HG03045 (cell line): ENCODE measurements around the gene INPP5A.
"Not testable (repeated sequence)": the region's sequence is repeated elsewhere in the genome, so short reads cannot be mapped to it uniquely, and the experiment has no call there.

Source experiments
- ATAC-seq: cut with Tn5 transposase; IDR thresholded peaks from one replicate; pipeline ENCODE4 v1.9.1; 2021; ENCODE audit warnings: mild to moderate bottlenecking, moderate library complexity; ENCODE audit not compliant: unreplicated experiment

The INPP5A gene

DNA sequence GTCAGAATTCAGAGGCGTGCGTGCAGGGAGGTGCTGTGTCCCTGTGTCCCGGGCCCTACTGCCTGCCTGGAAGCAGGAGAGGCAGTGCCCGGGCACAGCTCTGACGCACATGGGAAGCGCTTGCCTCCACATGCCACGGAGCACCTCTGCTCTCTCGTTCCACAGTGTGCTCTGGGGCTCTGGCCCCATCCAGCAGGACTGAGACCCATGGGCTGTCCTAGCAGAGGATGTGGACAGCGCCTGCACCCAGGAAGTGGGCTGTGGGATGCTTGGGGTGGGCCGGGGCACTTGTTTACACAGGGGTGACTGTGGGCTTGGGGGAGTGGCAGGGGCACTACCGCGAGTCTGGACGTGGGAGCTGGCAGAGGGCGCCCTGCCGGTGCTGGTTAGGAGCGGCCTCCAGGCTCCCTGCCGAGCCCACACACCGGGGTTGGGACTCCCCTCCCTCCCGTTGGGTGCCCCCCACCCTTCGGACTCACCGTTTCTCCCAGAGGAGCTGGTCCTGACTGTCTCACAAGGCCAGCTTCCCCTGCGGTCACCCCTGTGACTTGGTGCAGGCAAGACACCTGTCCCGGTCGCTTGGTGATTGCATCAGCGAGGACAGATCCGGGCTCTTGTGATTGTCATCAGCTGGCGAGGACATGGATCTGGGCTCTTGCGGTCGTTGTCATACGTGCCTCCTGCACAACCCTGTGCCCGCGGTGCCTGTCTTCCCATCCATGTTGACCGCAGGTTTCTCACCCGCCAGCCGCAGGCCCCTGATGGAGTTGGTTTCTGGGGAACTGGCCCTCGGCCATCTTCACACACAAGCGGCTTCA is 165.2 kb downstream of the INPP5A start:
- no peak for ATAC-seq

DNA sequence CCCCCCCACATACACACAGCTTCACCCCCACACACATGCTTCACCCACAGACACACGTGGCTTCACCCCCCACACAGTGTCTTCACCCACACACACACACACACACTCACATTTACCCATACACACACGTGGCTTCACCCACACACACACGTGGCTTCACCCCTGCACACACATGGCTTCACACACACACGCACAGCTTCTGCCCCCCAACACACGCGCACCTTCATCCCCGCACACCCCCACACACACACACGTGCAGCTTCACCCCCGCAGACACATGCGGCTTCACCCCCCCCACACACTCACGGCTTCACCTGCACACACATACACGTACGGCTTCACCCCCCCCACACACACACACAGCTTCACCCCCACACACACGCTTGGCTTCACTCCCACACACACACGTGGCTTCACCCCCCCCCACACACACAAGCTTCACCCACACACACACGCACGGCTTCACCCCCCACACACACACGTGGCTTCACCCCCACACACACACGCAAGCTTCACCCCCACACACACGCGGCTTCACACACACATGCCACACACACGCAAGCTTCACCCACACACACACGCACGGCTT is 165.9 kb downstream of the INPP5A start:
- ATAC-seq, result no peak

GRCh38 chr10:132704008-132704814 is 166.6 kb downstream of the INPP5A start:
- no peak for ATAC-seq

DNA sequence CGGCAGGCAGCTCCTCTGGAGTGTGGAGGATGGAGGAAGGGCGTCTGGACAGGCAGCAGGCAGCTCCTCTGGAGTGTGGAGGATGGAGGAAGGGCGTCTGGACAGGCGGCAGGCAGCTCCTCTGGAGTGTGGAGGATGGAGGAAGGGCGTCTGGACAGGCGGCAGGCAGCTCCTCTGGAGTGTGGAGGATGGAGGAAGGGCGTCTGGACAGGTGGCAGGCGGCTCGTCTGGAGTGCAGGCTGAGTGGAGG is 167.2 kb downstream of the INPP5A start:
- not testable (repeated sequence) for ATAC-seq

DNA sequence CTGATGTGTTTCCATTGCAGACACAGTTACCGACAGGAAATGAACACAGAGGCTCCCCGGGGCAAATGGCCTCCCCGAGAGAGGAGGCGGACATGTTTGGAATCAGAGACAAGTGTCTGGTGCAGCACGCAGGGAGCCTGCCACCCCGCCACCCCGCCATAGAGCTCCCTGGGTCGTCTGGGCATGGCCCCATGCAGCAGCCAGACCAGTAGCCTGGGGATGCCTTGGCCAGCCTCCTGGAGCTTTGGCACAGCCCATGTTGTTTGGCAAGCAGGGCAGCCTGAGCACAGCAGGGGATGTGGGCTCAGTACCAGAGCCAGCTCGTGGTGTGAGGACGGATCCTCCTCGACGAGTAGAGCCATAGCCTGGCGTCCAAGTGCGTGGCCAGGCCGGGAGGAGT is 167.6 kb downstream of the INPP5A start:
- ATAC-seq, result no peak

DNA sequence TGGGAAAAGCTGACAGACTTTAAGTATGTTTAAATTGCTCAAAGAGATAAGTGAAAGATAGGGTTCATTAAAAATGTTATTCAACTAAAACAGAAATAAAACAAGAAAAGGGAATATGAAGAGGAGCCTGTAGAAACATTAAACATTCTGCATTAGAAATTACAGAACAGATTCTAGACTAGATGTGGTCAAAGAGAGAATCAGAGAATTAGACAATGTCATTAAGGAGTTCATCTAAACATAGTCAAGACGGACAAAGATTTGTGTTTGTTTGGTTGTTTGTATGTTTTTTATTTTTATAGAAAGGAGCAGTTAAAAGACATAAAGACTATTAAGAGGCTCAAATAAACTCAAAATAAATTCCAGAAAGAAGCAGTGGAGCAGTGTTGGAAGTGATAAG is 168.4 kb downstream of the INPP5A start:
- no peak for ATAC-seq

DNA sequence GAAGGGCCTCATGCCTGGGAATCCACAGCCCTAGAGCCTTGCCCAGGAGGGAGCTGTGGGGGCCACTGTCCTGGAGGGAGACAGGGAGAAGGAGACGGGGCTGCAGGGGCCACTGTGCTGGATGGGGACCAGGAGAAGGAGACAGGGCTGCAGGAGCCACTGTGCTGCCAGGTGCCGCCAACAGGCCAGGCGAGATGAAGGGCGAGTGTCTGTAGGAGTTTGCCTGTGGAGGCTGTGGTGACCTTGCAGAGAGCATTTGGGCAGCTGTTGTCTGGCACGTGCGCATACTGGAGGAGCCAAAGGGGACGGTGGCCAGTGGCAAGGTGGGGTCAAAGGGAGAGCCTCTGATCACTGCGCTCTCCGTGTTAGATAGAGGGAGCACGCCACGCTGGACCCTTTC is 169.1 kb downstream of the INPP5A start:
- ATAC-seq, result no peak

DNA sequence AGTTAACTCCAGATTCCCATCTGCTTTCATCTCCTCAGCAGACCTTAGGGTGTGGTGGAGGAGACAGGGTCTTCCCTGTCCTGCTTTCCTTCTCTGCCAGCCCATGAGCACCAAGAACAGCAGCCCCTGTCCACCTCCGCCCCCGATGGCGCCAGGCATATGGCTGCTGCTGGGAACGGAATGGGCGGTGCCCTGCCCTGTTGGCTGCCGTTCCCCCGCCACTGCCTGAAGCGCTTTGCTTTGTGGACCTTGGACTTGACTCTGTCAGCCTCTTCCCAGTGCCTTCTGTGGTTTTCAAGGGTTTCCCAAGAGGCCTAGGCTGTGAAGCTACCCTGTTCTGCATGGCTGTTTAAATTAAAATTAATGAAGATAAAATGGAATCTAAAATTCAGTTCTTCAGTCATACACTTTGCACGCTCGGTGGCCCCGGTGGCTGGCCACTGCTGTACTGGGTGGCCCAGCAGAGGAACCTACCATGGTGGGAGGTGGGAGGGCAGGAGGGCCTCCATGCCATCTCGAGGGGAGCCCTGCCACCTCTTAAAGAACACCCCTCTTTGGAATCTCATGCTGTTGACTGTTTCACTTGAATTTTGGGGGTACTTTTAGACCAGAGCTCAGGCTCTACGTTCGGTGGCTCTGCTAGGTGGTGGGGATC is 169.7 kb downstream of the INPP5A start:
- no peak for ATAC-seq

GRCh38 chr10:132707776-132708171 is 170.2 kb downstream of the INPP5A start:
- no peak for ATAC-seq

DNA sequence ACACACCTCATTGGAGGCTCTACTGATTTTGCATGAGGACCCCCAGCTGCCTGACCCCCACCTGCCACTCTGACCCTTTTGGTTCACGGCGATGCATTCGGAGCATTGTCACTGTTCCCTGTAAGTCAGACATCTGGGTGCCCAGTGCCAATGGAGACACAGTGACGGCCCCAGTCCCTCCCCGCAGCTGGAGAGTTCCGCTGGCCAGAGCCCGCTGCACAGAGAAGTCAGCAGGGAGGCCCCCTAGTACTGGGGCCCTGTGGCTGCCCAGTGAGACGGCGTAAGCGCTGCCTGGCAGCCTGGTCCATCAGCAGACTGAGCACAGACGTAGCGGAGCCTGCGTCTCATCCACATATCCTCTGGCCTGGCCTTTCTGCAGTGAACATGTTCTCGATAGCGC is 170.9 kb downstream of the INPP5A start:
- ATAC-seq, result no peak

DNA sequence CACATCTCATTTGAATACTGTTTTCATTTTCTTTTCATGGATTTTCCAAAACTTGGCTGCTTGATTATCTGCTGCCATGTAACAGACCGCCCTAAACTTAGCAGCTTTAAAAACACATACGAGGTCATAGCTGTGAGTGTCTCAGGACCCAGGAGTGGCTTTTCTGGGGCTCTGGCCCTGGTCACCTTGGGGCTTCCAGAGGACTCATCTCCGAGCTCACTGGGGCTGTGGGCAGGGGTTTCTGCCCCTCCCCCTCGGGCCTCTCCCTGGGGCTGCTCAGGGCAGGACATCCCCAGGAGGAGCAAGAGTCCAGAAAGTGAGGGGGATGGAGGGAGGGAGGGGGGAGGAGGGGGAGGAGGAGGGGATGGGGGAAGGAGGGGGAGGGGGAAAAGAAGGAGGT is 171.3 kb downstream of the INPP5A start:
- no peak for ATAC-seq

DNA sequence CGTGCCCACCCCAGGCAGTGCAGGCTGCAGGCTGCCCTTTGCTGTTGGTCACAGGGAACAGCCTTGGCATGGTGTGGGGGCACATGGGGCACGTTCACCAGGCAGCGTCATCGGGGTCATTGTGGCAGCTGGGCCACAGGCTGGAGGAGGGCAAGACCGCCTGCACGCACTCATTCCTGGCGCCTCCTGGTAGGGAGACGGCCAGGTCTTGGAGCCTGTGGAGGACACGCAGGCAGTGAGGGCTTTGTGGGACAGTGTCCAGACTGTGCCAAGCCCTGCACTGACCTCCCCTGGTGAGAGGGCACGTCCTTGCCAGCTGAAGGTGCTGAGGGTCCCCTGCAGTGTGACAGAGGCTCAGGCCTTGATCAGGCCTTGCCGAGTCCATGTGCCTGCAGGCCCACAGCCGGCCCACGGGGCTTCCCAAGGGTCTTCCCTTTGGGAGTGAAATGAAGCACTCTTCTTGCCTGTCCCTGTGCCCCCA is 171.9 kb downstream of the INPP5A start:
- no peak for ATAC-seq

- ATAC-seq, result no peak
Measured at GRCh38 chr10:132710036-132710686, 172.6 kb downstream of the INPP5A start.

DNA sequence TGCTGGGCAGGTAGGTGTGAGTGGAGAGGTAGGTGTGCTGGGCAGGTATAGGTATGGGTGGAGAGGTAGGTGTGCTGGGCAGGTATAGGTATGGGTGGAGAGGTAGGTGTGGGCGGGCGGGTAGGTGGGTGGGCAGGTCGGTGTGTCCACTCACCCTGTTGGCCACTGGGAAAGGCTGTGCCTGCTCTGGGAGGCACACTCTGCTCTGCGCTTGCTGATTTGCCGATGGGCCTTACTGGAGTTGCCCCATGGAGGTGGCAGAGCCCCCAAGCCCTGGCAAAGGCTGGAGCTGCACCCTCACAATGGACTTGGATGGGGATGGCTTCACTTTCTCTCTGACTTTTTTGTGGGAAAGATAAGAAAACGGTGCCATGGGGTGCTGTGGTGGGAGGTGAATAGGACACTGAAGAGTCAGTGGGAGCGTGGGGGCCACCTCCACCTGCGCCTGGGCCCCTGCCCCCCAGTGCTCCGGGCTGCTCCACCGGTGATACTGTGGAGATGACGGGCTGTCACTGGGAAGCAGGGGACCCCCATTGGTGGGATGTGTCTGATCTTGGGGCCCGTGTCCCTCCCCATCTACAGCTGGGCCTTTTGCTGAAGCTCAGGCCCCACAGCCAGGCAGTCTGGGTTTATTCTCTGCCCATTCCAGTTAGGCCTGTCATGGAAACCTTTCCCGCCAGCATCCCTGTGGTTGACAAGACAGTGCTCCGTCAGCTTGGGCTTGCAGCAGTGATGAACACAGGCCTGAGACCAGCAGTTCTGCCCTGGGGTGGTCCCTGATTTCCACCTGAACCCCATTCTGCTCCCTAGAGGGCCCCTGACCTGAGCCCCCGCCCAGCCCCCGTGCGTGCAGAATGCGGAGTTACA is 173.4 kb downstream of the INPP5A start:
- ATAC-seq, result no peak

DNA sequence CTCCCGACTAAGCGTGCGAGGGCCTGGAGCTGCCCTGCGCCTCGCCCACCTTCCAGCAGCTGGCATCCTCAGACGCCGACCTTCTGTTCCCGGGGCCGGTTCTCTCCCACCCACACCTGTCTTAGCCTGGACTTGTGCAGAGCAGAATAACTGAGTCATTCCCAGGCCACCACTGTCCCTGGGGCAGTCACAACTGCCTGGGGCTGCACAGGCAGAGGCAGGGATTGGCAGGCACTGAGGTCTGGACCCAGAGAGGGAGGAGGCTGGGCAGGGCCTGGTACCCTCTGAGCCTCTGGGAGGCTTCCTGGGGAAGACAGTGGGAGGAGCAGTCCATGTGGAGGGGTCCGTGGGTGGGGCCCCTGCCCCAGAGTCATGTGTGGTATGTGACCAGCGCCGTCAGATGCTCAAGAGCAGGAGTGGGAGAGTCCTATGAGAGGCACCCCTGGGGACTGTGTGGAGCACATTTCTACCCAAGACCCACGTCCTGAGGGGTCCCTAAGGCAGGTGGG is 174.1 kb downstream of the INPP5A start:
- no peak for ATAC-seq

DNA sequence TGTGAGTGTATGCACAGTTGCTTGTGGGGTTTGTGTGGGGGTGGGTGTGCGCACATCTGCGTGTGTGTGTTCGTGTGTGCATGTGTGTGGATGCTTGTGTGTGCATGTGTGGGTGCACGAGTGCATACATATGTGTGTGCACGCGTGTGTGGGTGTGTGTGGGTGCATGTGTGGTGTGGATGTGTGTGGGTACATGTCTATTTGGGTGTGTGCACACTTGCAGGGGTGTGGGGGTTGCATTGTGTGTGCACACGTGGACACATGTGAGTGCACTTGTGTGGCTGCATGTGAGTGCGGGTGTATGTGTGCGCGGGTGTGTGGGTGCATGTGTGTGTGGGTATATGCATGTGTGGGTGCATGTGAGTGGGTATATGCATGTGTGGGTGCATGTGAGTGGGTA is 174.7 kb downstream of the INPP5A start:
- no peak for ATAC-seq

DNA sequence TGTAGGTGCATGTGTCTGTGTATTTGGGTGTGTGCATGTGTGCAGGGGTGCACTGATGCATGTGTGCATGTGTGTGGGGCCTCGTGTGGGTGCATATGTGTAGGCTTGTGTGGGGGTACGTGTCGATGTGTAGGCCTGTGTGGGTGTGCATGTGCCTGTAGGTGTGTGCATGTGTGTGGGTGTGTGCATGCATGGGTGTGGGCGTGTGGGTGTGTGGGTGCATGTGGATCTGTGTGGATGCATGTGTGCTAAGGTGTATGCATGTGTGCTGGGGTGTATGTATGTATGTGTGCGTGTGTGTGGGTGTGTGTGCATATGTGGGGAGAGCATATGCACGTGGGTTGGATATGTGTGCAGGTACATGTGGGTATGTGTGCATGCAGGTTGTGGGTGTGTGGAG is 175.2 kb downstream of the INPP5A start:
- ATAC-seq, result no peak

DNA sequence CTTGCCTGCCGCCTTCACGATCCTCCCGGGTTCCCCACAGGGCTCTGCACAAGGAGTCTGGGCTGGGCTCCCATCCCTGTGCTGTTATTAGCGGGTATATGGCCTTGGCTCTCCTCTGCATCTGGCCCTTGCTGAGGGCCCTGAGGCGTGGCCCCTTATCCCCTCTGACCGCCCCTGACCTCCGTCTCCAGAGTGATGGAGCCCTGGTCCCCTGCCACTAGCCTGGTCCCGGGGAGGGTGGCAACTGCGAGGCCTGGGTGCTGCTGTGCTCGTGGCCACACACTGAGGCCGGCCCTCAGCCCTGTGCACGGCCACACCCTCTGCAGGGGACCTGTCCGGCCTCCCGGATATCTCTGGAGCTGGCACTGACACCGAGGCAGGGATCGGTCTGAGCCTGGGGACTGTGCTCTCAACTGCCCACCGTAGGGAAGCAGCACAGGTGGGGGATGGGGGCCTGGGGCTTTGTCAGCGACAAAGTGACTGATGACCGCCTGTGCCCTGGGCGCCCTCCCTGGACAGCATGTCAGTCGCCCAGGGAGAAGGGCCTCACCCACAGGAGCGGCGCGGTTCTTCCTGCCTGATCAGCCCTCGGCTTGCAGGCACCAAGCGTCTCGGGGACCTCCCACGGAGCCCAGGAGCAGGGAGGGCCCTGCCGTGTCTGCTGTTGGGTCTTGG is 176.0 kb downstream of the INPP5A start:
- no peak for ATAC-seq
